Hematopoietic multipotent progenitor cell treated with erythropoietin and hydrocortisone succinate and interleukin-3 and kit ligand, for 6 days (in vitro differentiated cells): ENCODE measurements around the gene MRTO4.
"Not testable (repeated sequence)": the region's sequence is repeated elsewhere in the genome, so short reads cannot be mapped to it uniquely, and the experiment has no call there.

Source experiments
- DNase-seq: peaks from one replicate; pipeline ENCODE4 v3.0.0-alpha.2; 2015

MRTO4 gene

DNA sequence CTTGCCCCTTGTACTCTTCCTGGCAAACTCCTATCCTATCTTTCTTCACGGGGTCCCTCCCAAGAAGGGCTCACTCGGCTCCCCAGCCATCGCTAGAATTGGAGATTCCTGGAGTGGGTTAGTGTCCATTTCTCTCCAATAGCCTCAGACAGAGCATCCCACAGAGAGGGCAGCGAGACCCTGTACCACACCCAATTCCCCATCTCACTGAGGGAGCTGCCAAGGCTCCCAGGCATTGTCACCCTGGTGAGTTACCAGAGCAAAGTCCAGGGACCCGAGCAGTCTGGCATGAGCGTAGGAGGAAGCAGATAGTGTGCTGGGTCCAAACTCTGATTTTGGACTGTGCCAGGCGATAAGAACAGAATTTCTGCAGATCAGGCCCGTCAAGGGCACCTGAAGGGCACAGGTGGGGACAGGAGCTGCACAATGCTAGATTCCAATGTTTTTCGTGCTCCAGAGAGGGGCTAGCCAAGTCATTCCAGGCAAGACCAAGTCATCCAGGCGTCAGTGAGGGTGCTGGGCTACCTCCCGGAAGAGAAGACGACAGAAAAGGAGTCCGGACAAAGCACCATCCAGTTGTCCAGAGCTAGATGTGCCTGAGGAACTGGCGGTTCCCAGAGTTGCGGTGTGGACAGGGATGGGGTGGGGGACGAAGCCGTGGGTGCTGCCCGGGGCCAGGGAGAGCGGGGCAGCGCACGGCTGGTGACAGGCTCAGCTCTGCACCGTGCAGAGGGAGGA lies 21.7 kb downstream of the MRTO4 start:
- DNase-seq = no peak

DNA sequence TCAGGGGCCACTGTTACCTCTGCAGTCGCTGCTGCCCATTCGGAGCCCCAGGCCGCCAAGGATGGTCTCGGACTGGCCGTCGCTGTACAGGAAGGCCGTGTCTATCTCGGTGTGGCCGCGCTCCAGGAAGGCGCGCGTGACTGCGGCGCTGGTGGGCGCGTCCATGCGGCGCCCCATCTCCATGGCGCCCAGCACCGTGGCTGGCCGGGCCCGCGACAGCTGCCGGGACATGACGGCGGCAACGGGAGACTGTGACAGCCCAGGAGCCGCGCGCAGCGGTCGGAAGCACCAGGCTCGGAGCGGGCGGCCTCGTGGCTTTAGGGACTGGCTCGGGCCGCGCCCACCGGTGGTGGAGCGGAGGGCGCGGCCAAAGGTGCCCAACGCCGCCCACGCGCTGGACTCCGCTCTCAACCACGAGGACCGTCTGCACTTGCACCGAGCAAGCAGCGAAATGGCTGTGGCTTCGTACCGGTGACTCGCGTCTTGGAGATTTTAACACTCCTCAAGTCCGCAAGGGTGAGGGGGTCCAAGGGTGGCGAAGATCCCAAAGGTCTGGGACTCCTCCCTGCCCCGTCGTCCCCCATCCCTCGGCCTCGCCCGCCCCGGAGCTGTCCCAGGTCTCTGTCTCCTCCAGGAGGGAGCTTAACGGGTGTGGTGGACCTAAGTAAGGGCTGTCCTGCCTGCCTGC lies 22.4 kb downstream of the MRTO4 start:
- DNase-seq = peak; percentile 42

DNA sequence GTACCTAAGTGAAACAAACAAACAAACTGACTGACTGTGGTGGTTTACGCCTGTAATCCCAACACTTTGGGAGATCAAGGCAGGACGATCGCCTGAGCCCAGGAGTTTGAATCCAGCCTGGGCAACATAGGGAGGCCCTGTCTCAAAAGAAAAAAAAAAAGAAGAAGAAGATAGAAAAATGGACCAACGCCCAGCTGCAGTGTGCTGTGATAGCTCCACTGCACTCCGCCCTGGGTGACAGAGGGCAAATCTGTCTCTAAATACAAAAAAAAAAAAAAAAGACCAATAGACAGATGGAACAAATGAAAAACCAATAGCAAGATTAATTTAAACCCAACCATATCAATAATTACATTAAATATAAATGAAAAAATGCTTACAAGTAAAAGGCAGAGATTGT lies 23.0 kb downstream of the MRTO4 start:
- peak; percentile 61 for DNase-seq

DNA sequence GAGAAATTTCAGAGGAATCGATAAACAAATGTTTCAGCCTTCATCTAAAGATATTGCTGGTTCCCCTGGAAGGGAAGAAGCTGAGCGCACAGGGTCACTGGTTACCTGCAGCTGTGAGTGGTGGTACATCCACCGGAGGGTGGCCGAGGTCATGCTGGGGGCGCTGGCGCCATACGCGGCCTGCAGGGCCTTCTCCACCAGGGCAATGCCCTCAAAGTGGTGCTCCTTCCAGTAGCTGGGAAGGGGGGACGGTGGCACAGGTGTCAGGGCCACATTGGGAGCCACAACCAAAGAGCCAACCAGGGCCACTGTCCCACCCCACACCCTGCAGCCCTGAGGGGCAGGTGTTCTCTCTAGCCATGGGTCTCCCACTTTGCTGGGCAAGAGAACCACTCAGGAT lies 32.3 kb downstream of the MRTO4 start:
- DNase-seq = no peak

DNA sequence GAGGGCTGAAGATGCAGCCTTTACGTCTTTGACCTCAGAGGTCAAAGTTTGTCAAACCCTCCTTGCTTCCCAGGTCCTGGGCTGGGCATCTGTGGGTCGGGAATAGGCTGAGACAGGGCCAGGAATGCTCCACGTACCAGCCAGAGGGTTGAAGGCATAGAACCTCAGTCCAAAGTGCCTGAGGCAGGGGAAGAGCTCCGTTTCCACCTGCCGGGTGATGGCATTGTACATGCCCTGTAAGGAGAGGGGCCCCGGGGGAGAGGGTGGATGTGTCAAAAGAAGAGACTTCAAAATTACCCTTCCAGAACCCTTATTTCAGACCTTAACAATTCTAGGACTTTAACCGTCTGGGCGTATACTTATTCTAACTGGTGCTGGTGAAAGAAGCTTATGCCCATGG lies 33.3 kb downstream of the MRTO4 start:
- DNase-seq = no peak

DNA sequence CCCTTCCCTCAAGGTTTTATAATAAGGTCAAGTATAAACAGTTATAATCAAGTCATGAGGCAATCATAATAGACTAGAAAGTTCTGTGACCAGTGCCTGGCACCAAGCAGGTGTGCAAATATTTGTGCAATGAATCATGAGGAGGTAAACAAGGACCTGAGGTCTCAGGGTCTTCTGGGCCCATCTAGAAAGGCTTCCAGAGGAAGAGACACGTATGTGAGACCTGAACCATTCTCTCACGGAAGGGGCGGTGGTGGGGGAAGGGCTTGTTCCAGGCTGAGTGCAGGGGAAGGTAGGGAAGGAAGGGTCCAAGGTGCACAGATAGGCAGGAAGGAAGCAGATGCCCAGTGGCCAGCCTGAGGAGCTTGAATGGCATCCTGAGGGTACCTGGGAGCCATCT lies 33.8 kb downstream of the MRTO4 start:
- not testable (repeated sequence) for DNase-seq

DNA sequence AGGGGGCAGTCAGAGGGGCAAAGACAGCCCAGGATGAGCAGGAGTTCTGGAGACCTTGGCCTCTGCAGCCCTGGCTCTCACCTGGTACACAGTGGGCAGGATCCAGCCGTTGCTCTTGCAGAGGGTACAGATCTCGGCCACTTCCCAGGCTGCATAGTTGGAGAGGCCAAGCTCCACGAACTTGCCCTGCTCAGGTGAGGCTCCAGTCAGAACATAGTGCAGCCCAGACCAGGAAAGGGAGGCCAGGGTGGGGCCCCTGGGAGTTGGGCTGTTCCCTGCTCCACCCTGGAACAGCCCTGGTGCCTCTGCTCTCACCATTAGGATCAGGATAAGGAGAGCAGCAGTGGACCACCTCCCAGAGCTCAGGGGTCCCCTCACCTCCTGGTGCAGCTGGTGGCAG lies 34.2 kb downstream of the MRTO4 start:
- DNase-seq = not testable (repeated sequence)

DNA sequence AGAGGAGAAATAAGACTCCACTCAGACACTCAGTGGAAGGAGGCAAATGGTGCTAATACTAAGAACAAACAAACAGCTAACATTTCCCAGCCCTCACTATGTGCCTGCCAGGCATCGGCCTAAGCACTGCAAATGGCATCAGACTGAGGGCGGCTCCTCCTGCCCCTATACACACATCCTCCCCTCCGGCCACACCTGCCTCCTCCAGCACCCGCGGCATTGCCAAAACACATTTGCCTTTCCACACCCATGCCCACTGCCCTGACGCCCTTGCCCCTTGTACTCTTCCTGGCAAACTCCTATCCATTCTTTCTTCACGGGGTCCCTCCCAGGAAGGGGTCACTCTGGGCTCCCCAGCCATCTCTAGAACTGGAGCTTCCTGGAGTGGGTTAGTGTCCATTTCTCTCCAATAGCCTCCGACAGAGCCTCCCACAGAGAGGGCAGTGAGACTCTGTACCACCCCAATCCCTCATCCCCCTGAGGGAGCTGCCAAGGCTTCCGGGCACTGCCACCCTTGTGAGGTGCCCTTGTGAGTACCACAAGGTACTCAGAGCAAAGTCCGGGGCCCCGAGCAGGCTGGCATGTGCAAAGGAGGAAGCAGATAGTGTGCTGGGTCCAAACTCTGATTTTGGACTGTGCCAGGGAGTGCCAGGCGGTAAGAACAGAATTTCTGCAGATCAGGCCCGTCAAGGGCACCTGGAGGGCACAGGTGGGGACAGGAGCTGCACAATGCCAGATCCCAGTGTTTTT lies 36.0 kb downstream of the MRTO4 start:
- DNase-seq = no peak

DNA sequence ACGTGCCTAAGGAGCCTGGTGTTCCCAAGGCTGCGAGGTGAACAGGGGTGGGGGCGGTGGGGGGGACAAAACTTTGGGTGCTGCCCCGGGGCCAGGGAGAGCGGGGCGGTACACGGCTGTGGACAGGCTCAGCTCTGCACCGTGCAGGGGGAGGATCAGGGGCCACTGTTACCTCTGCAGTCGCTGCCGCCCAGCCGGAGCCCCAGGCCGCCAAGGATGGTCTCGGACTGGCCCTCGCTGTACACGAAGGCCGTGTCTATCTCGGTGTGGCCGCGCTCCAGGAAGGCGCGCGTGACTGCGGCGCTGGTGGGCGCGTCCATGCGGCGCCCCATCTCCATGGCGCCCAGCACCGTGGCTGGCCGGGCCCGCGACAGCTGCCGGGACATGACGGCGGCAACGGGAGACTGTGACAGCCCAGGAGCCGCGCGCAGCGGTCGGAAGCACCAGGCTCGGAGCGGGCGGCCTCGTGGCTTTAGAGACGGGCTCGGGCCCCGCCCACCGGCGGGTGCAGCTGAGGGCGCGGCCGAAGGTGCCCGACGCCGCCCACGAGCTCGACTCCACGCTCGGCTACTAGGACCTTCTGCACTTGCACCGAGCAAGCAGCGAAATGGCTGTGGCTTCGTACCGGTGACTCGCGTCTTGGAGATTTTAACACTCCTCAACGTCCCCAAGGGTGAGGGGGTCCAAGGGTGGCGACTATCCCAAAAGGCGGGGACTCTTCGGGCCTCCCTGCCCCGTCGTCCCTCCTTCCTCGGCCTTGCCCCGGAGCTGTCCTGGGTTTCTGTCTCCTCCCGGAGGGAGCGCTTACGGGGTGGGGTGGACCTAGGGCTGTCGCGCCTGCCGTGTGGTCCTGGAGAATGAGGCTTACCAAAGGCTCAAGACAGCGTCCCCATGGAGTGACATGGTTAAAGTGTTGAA lies 37.0 kb downstream of the MRTO4 start, which contains the start of gene AKR7A3:
TSS of gene AKR7A3 (minus strand) at position 447 of the 918 bp plus-strand sequence. CDS start at position 386, 61 bp downstream.
- DNase-seq = peak; percentile 84

DNA sequence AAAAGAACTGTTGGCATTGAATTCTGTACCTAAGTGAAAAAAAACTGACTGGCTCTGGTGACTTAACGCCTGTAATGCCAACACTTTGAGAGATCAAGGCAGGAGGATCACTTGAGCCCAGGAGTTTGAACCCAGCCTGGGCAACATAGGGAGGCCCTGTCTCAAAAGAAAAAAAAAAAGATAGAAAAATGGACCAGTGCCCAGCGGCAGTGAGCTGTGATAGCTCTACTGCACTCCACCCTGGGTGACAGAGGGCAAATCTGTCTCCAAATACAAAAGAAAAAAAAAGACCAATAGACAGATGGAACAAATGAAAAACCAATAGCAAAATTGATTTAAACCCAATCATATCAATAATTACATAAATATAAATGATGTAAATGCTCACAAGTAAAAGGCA lies 37.6 kb downstream of the MRTO4 start:
- DNase-seq = no peak

DNA sequence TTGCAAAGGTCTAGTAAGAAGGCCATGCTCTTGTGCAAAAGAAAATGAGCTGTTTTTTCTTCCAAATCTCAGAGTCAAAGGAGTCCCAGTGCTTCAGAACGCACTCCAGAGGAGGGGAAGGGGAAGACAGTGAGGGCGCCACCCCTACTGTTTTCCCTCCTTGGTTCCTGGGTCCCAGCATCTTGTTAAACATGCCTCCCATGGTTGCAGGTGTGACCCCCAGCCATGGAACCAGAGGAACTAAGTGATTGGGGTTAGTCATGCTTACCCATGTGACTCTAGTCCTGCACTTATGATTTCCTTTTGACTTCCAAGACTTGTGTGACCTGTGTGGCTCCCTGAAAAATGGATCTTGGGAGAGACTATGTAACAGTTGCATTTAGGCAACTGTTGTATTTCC lies 43.0 kb downstream of the MRTO4 start:
- DNase-seq = no peak

DNA sequence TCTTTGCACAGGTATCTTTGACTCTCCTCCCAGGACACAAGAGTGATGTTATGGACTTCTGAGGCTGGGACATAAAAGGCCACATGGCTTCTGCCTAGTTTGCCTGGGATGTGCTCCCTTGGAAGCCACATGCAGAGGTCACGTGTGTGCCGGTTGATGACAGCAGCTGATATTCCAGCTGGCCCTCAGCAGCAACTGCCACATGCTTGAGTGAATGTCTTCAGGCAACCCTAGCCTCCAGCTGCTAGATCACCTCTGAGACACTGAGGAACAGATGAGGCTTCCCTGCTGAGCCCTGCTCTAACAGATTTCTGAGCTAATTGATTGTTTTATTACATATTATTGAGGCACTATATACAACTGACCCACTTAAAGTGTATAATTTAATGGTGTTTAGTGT lies 48.6 kb downstream of the MRTO4 start:
- no peak for DNase-seq

DNA sequence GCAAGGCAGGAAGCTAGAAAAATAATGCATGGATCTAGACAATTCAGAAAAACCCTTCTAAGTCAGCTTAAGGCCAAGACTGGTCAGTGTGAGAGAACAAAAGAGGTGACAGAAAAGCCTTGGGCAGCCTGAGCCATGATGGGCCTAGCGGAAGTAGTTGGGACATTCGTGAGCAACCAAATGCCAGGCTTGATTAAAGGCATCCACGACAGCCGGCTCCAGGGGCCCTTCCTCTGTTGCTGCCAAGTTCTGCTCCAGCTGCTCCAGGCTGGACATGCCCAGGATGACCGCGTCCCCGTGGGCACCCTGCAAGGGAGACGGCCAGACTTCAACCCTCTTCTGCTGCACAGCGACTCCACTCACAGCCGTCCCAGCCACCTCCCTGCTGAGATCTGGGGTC lies 52.5 kb downstream of the MRTO4 start:
- DNase-seq = not testable (repeated sequence)

DNA sequence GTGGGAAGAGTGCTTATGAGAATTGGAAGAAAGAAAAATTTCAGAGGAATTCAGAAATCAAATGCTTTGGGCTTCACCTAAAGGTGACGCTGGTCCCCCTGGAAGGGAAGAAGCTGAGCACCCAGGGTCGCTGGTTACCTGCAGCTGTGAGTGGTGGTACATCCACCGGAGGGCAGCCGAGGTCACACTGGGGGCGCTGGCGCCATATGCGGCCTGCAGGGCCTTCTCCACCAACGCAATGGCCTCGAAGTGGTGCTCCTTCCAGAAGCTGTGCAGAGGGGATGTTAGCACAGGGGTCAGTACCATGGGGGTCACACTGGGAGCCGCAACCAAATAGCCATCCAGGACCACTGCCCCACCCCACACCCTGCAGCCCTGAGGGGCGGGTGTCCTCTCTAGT lies 54.3 kb downstream of the MRTO4 start:
- no peak for DNase-seq

DNA sequence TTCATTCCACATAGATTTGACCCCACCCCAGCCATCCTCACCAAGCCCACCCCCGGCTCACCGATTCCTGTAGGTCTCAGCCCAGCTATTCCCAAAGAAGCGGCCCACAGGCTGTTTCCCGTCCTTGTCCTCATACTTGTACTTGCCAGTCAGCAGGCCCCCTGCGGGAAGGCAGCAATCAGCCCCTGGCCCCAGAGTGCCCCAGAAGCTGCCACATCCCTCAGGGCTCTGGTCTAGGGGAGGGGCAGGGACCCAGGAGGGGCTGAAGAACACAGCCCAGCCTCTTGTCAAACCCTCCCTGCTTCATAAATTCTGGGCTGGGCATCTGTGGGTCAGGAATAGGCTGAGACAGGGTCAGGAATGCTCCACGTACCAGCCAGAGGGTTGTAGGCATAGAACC lies 55.3 kb downstream of the MRTO4 start:
- no peak for DNase-seq

DNA sequence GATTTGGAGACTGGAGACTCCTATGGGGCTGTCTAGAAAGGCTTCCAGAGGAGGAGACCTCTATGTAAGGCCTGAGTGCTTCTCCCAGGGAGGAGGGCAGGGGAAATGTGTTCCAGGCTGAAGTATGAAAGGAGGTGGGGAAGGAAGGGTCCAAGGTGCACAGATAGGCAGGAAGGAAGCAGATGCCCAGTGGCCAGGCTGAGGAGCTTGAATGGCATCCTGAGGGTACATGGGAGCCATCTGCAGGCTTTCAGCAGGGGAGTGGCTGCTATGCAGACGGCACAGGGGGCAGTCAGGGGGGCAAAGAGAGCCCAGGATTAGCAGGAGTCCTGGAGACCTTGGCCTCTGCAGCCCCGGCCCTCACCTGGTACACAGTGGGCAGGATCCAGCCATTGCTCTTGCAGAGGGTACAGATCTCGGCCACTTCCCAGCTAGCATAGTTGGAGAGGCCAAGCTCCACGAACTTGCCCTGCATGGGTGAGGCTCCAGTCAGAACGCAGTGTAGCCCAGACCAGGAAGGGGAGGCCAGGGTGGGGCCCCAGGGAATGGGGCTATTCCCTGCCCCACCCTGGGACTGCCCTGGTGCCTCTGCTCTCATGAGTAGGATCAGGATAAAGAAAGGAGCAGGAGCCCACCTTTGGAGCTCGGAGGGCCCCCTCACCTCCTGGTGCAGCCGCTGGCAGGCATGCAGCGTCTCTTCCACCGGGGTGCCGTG lies 56.3 kb downstream of the MRTO4 start:
- DNase-seq = no peak

DNA sequence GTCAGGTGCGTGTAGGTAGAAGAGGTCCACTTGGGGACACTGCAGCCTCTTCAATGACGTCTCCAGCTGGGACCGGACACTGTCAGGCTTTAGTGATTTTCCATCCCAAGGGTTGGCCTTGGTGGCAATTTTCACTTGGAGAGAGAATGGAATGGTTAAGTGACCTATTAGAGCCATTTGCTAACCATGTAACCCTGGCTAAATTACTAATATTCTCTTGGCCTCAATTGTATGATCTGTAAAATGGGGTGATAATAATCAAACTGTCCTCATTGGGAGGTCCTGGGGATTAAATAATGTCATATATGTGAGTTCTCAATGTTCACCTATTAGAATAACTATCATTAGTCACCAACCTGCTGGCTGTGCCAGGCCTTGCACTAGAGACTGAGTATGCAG lies 56.9 kb downstream of the MRTO4 start:
- no peak for DNase-seq

DNA sequence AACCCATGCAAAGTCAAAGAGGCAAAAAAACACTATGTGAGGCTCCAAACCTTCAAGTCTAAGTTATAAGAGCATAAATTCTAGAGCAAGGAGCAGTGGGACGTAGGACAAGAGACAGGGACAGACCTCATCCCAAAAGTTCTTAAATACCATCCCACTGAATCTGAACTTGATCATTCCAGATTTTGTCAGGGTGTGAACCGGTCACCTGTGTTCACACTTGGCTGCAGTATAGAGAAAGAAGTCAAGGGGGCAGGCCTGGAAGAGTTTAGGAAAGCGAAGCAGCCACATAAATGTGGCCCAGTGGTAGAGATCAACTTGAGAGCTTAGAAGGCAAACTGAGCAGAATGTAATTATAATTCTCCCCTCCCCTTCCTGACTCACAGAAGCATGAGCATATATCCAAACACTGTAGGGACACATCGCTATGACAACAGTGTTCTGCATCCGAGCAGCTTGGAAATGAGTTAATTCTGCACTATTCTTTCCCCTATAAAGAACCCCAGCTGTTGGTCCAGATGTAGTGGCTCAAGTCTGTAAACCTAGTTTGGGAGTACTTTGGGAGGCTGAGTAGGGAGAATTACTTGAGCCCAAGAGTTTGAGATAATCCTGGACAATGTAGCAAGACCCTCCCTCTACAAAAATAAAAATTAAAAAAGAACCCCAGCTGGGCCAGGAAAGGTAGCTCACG lies 57.7 kb downstream of the MRTO4 start:
- DNase-seq = no peak
